ENCODE measurements around the gene VLDLR. TPM values are rescaled to one million over a fixed set of nuclear protein-coding genes. Genes with fewer than 3 reads are reported as not detected.

The VLDLR gene
- total RNA-seq, 1 donor from 2014 or later = 16.4 TPM

DNA sequence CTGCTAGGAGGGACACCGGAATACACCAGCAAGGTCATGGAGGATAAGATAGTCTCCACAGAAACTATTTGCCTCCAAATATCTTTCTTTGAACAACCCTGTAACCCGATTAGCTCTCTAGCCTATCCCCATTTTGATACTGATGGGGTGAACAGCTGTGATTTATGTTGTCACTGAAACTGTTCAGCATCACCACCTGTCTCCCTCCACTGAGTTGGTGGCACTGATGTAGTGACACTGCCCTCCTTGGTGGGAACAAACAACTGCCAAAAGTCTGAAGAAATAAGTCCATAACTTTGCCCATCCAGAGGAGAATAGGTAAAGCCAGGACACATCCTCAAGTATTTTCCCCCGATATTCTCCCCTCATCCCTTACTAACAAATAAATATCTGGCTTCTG is 71.5 kb downstream of the VLDLR start:
- Histone ChIP-seq H3K27ac (no peak overlapping the region), H3K79me2 (ENCODE audit: low read depth) (no peaks in the 10 kb centered on the region), H3K4me1 (no peaks in the 10 kb centered on the region), H3F3A (ENCODE audit: low read depth) (no peaks in the 10 kb centered on the region), H2AFZ (replicated peaks) (no peak overlapping the region), H4K20me1 (ENCODE audit: low read depth) (no peaks in the 10 kb centered on the region), H3K36me3 (no peaks in the 10 kb centered on the region), H3K4me3 (no peak overlapping the region), H3K9ac (no peak overlapping the region), H3K9me3 (ENCODE audit: low read depth) (no peaks in the 10 kb centered on the region), H3K4me2 (no peak overlapping the region), H3K27me3 (no peaks in the 10 kb centered on the region)
- Mint-ChIP-seq H3K9me3 (no peaks in the 10 kb centered on the region), H3K27ac (no peak overlapping the region), H3K4me3 (no peak overlapping the region), H3K27me3 (ENCODE audit: insufficient read depth, low read depth) (no peaks in the 10 kb centered on the region), H3K4me1 (no peaks in the 10 kb centered on the region), H3K36me3 (no peaks in the 10 kb centered on the region)
- TF ChIP-seq EZH2 (IDR thresholded peaks at IDR 0.05) (no peak), EZH2phosphoT487 (IDR thresholded peaks at IDR 0.05) (no peak)
- TF ChIP-seq, protein P1, sequence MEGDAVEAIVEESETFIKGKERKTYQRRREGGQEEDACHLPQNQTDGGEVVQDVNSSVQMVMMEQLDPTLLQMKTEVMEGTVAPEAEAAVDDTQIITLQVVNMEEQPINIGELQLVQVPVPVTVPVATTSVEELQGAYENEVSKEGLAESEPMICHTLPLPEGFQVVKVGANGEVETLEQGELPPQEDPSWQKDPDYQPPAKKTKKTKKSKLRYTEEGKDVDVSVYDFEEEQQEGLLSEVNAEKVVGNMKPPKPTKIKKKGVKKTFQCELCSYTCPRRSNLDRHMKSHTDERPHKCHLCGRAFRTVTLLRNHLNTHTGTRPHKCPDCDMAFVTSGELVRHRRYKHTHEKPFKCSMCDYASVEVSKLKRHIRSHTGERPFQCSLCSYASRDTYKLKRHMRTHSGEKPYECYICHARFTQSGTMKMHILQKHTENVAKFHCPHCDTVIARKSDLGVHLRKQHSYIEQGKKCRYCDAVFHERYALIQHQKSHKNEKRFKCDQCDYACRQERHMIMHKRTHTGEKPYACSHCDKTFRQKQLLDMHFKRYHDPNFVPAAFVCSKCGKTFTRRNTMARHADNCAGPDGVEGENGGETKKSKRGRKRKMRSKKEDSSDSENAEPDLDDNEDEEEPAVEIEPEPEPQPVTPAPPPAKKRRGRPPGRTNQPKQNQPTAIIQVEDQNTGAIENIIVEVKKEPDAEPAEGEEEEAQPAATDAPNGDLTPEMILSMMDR (IDR thresholded peaks at IDR 0.05) = no peak
- DNase-seq (ENCODE audit: low spot score) = no peak

DNA sequence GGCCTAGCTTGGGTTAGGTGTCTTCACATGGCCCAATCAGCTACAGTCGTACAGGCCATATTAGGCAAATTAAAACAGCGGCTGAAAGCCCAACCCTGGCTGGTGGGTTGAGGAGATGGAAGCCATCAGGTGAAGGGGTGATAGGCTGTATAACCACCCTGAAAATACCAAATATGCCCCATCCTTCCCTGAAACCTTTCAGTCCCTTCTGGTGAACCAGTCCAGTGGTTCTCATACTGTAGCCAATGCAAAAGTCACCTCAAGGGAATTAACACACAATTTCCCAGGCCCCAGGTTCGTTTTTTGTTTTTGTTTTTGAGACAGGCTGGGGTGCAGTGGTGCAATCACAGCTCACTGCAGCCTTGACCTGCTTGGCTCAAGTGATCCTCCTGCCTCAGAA is 75.9 kb downstream of the VLDLR start:
- Histone ChIP-seq H3K9ac (no peak overlapping the region), H4K20me1 (ENCODE audit: low read depth) (no peaks in the 10 kb centered on the region), H3F3A (ENCODE audit: low read depth) (peaks cover 18% of the 10 kb centered on the region), H3K27ac (no peak overlapping the region), H3K4me1 (peaks cover 17% of the 10 kb centered on the region), H3K4me2 (no peak overlapping the region), H3K36me3 (no peaks in the 10 kb centered on the region), H3K9me3 (ENCODE audit: low read depth) (no peaks in the 10 kb centered on the region), H3K79me2 (ENCODE audit: low read depth) (no peaks in the 10 kb centered on the region), H3K4me3 (no peak overlapping the region), H2AFZ (replicated peaks) (no peak overlapping the region), H3K27me3 (no peaks in the 10 kb centered on the region)
- no peaks in the 10 kb centered on the region for H3K9me3 Mint-ChIP-seq
- TF ChIP-seq EZH2 (IDR thresholded peaks at IDR 0.05) = no peak
- TF ChIP-seq, protein P1 (IDR thresholded peaks at IDR 0.05) = no peak
- no peak for TF ChIP-seq EZH2phosphoT487 (IDR thresholded peaks at IDR 0.05)
- DNase-seq (ENCODE audit: low spot score) = no peak
- H3K4me3 Mint-ChIP-seq = no peak overlapping the region
- no peaks in the 10 kb centered on the region for H3K27me3 Mint-ChIP-seq (ENCODE audit: insufficient read depth, low read depth)
- no peaks in the 10 kb centered on the region for H3K36me3 Mint-ChIP-seq
- H3K27ac Mint-ChIP-seq = no peak overlapping the region
- H3K4me1 Mint-ChIP-seq = peaks cover 15% of the 10 kb centered on the region

DNA sequence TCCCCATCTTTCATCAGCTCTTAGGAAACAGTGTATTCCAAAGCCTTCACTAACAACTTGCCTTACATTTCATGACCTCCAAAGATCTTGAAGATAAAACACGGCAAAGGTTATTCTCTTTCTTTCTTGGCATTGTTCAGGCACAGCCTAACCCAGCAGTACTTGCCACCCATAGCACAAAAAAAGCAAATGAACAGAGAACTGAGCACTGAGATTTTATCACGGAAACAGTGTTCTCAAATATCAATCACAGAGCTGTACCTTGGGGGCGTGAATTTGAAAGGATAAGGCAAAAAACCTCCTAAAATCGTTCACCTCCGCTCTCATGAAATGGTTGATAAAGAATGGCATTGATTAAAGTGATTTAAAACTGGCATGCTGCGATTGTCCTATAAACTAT is 78.8 kb downstream of the VLDLR start:
- no peak overlapping the region for H3K9ac ChIP-seq
- Mint-ChIP-seq H3K27ac (peak overlapping the region; percentile 9), H3K4me3 (no peak overlapping the region), H3K27me3 (ENCODE audit: insufficient read depth, low read depth) (no peaks in the 10 kb centered on the region), H3K36me3 (no peaks in the 10 kb centered on the region), H3K4me1 (peaks cover 15% of the 10 kb centered on the region), H3K9me3 (no peaks in the 10 kb centered on the region)
- H3K36me3 ChIP-seq = no peaks in the 10 kb centered on the region
- no peaks in the 10 kb centered on the region for H3K9me3 ChIP-seq (ENCODE audit: low read depth)
- peak overlapping the region; percentile 72 for H3K4me2 ChIP-seq
- H3F3A ChIP-seq (ENCODE audit: low read depth) = peaks cover 18% of the 10 kb centered on the region
- peaks cover 17% of the 10 kb centered on the region for H3K4me1 ChIP-seq
- H3K79me2 ChIP-seq (ENCODE audit: low read depth) = no peaks in the 10 kb centered on the region
- peak overlapping the region; percentile 96 for H2AFZ ChIP-seq (replicated peaks)
- no peaks in the 10 kb centered on the region for H4K20me1 ChIP-seq (ENCODE audit: low read depth)
- H3K27me3 ChIP-seq = no peaks in the 10 kb centered on the region
- DNase-seq (ENCODE audit: low spot score) = no peak
- H3K27ac ChIP-seq = no peak overlapping the region
- TF ChIP-seq EZH2phosphoT487 (IDR thresholded peaks at IDR 0.05) (no peak), EZH2 (IDR thresholded peaks at IDR 0.05) (no peak)
- TF ChIP-seq, protein P1 (IDR thresholded peaks at IDR 0.05) = no peak
- H3K4me3 ChIP-seq = no peak overlapping the region

All from neural progenitor cell (in vitro differentiated cells).